ENCODE measurements around the gene CRYGB.

GRCh38 chr2:208164951-208165755 is 19.2 kb upstream of the CRYGB start:
- TF ChIP-seq CTCF (IDR thresholded peaks at IDR 0.05; ENCODE audit: low read length) = no peak
- TF ChIP-seq EZH2 (optimal IDR thresholded peaks at IDR 0.05; ENCODE audit: low read depth, low read length) = no peak
- TF ChIP-seq EZH2phosphoT487 (IDR thresholded peaks at IDR 0.05; ENCODE audit: low read length) = no peak

All from MM.1S (cell line).